ENCODE measurements around the gene SYCE3.

- TF ChIP-seq CTCF (conservative IDR thresholded peaks at IDR 0.05; ENCODE audit: low read depth, low read length) (no peak; the same call in 1 of the 2 replicates), EZH2 (IDR thresholded peaks at IDR 0.05; ENCODE audit: borderline replicate concordance, low read depth, low read length, poor library complexity, severe bottlenecking) (no peak)
These were observed 36.9 kb downstream of the SYCE3 start for GRCh38 chr22:50525858-50526107.
